ENCODE results near the gene FIBP. TPM values are rescaled to one million over a fixed set of nuclear protein-coding genes. Genes with fewer than 3 reads are reported as not detected.

Gene FIBP
- total RNA-seq, 1 donor from 2014 or later = 145 TPM

- peak; percentile 97 to 98 for DNase-seq (ENCODE audit: low read depth in 2 of 2)
These were observed 27.8 kb downstream of the FIBP start, which contains the start of gene MUS81 for GRCh38 chr11:65860278-65861164. MUS81 (plus strand) TSS chr11:65860433; CDS start chr11:65860754, 321 bp downstream.

GRCh38 chr11:65859812-65860277 lies 28.4 kb downstream of the FIBP start:
- no peak for DNase-seq (ENCODE audit: low read depth in 2 of 2)

GRCh38 chr11:65859095-65859811 lies 29.0 kb downstream of the FIBP start:
- DNase-seq (ENCODE audit: low read depth in 2 of 2) = peak; percentile 96 to 98

- peak in 1 of 2 donors; percentile 32 for DNase-seq (ENCODE audit: low read depth in 2 of 2)
These were observed 29.6 kb downstream of the FIBP start for GRCh38 chr11:65858681-65859087.

GRCh38 chr11:65857853-65858680 lies 30.2 kb downstream of the FIBP start, which contains the start of gene CFL1:
CFL1 (minus strand) TSS chr11:65858180; CDS start chr11:65858099, 81 bp downstream.
- peak; percentile 99 for DNase-seq (ENCODE audit: low read depth in 2 of 2)

- DNase-seq (ENCODE audit: low read depth in 2 of 2) = peak in 1 of 2 donors; percentile 33
These were observed 30.8 kb downstream of the FIBP start for GRCh38 chr11:65857500-65857852.

- DNase-seq (ENCODE audit: low read depth in 2 of 2) = peak; percentile 68 to 75
These were observed 31.4 kb downstream of the FIBP start for GRCh38 chr11:65856689-65857499.

GRCh38 chr11:65855927-65856363 lies 32.3 kb downstream of the FIBP start:
- DNase-seq (ENCODE audit: low read depth in 2 of 2) = no peak

GRCh38 chr11:65854852-65855837 lies 33.1 kb downstream of the FIBP start:
- no peak for DNase-seq (ENCODE audit: low read depth in 2 of 2)

- no peak for DNase-seq (ENCODE audit: low read depth in 2 of 2)
These were observed 34.1 kb downstream of the FIBP start for GRCh38 chr11:65854161-65854592.

- no peak for DNase-seq (ENCODE audit: low read depth in 2 of 2)
These were observed 34.9 kb downstream of the FIBP start for GRCh38 chr11:65853246-65853979.

- DNase-seq (ENCODE audit: low read depth in 2 of 2) = no peak
These were observed 35.6 kb downstream of the FIBP start for GRCh38 chr11:65852508-65853245.

- DNase-seq (ENCODE audit: low read depth in 2 of 2) = no peak
These were observed 36.3 kb downstream of the FIBP start for GRCh38 chr11:65851811-65852507.

- no peak for DNase-seq (ENCODE audit: low read depth in 2 of 2)
These were observed 37.1 kb downstream of the FIBP start for GRCh38 chr11:65851083-65851579.

- DNase-seq (ENCODE audit: low read depth in 2 of 2) = no peak
These were observed 37.8 kb downstream of the FIBP start for GRCh38 chr11:65850217-65851082.

- no peak for DNase-seq (ENCODE audit: low read depth in 2 of 2)
These were observed 38.5 kb downstream of the FIBP start for GRCh38 chr11:65849771-65850216.

Data from lung microvascular endothelial cell (primary cell).